GM12878 (cell line): Measurements from ENCODE around the gene PLAC9. TPM values are rescaled to one million over a fixed set of nuclear protein-coding genes. Genes with fewer than 3 reads are reported as not detected.

Experiments
- ATAC-seq: fragments of 200-7000 bp; cut with Tn5 transposase; 3 replicates; pipeline ENCODE4 v1.9.1; 2020; ENCODE audit warnings: mild to moderate bottlenecking, moderate library complexity
- BruUV-seq: library from RNA; stranded (reverse); fragments of 400-500 nt; replicated peaks from 2 replicates; lab custom pipeline; 2021; lab: Mats Ljungman, UMichigan
- CTCF ChIA-PET: fragments of 300-600 bp; sonication (Branson Sonifier 250); formaldehyde crosslinking; extraction: SDS; loops from one replicate; lab custom pipeline; 2021; ENCODE audit warnings: inconsistent platforms; lab: Yijun Ruan, JAX
- POLR2A ChIA-PET: fragments of 350-600 bp; formaldehyde crosslinking; extraction: SDS; loops from one replicate; lab custom pipeline; 2021; ENCODE audit warnings: inconsistent platforms; lab: Charles Lee
- RAD21 ChIA-PET: fragments of 300-600 bp; sonication (Branson Sonifier 250); formaldehyde crosslinking; loops from one replicate; lab custom pipeline; 2023; ENCODE audit warnings: antibody characterized with exemption; ENCODE audit not compliant: unreplicated experiment; lab: Charles Lee
- SMC1A ChIA-PET: fragments of 300-600 bp; sonication (Branson Sonifier 250); formaldehyde crosslinking; loops from one replicate; lab custom pipeline; 2023; ENCODE audit not compliant: unreplicated experiment, uncharacterized antibody; lab: Charles Lee
- DNase-seq: peaks from one replicate; pipeline ENCODE4 v3.0.0-alpha.2; 2011; ENCODE audit warnings: low read depth, low spot score
- FAIRE-seq: peaks from 3 replicates; lab custom pipeline; 2011; peaks lifted over from hg19 to GRCh38; lab: Jason Lieb, UNC
- H2AFZ ChIP-seq: 2 replicates; pipeline ENCODE4 v1.6.0; 2011; ENCODE audit warnings: low read depth, low read length, control low read depth; ENCODE audit not compliant: control insufficient read depth
- H3K27ac ChIP-seq: 2 replicates; pipeline ENCODE4 v1.5.1; 2011; ENCODE audit warnings: control low read depth; ENCODE audit not compliant: control insufficient read depth, insufficient read depth
- H3K27me3 ChIP-seq, 2 experiments: replicated peaks in 1 of 2; 2 replicates each; pipeline versions ENCODE4 v1.6.0 to v1.6.1; 2011; ENCODE audit warnings: low read length in 1 of 2; ENCODE audit not compliant: control insufficient read depth in 2 of 2, insufficient read depth in 2 of 2
- H3K36me3 ChIP-seq, 2 experiments: 2 replicates each; pipeline ENCODE4 v1.5.1; 2011; ENCODE audit warnings: low read length in 1 of 2; ENCODE audit not compliant: control insufficient read depth in 2 of 2, insufficient read depth in 2 of 2
- H3K4me1 ChIP-seq: 2 replicates; pipeline ENCODE4 v1.6.1; 2011; ENCODE audit warnings: mild to moderate bottlenecking, low read length, moderate library complexity, mixed read lengths; ENCODE audit not compliant: control insufficient read depth, insufficient read depth
- H3K4me2 ChIP-seq: 2 replicates; pipeline ENCODE4 v1.6.0; 2011; ENCODE audit warnings: control low read depth; ENCODE audit not compliant: control insufficient read depth, insufficient read depth
- H3K4me3 ChIP-seq: fragments of 200-600 bp; sonication (generic); 2 replicates; pipeline ENCODE4 v1.5.1; 2016
- H3K79me2 ChIP-seq: 2 replicates; pipeline ENCODE4 v1.6.0; 2011; ENCODE audit warnings: low read length; ENCODE audit not compliant: control insufficient read depth, insufficient read depth
- H3K9ac ChIP-seq: 2 replicates; pipeline ENCODE4 v1.8.0; 2011; ENCODE audit warnings: low read length, control low read depth, mixed read lengths; ENCODE audit not compliant: control insufficient read depth, insufficient read depth
- H3K9me3 ChIP-seq: replicated peaks from 3 replicates; pipeline ENCODE4 v1.5.1; 2011; ENCODE audit warnings: mild to moderate bottlenecking, low read length; ENCODE audit not compliant: control insufficient read depth, insufficient read depth
- H4K20me1 ChIP-seq: 2 replicates; pipeline ENCODE4 v1.6.0; 2011; ENCODE audit not compliant: control insufficient read depth, insufficient read depth
- BRCA1 ChIP-seq: IDR thresholded peaks from 2 replicates; pipeline ENCODE4 v1.6.1; 2011; ENCODE audit warnings: low read depth, low read length, improper control_type of control experiment
- NFXL1 ChIP-seq: fragments of 450-650 bp; IDR thresholded peaks from 2 replicates; pipeline ENCODE4 v1.6.1; 2017; ENCODE audit warnings: antibody characterized with exemption, mild to moderate bottlenecking, borderline replicate concordance
- NR2F1 ChIP-seq: fragments of 450-650 bp; conservative IDR thresholded peaks from 2 replicates; pipeline ENCODE4 v1.6.1; 2017; ENCODE audit warnings: mild to moderate bottlenecking
- ZNF207 ChIP-seq: fragments of 450-650 bp; IDR thresholded peaks from 2 replicates; pipeline ENCODE4 v1.6.1; 2014; ENCODE audit warnings: antibody characterized with exemption, mild to moderate bottlenecking, borderline replicate concordance
- WGBS: methylation state at CpG from one replicate; pipeline ENCODE4 v1.1.6; 2016; ENCODE audit warnings: low lambda C conversion rate; ENCODE audit not compliant: insufficient replicate concordance, insufficient coverage; ENCODE audit errors: missing lambda C conversion rate; 5-methylcytosine and 5-hydroxymethylcytosine counted together
- in situ Hi-C: fragments of 300-500 bp; cut with MboI; formaldehyde crosslinking; loops from 9 replicates; pipeline ENCODE4 v1.14.3; 2018; ENCODE audit warnings: mixed read lengths
- intact Hi-C: fragments of 100-400 bp; cut with micrococcal nuclease; formaldehyde crosslinking; loops from one replicate; pipeline ENCODE4 v1.14.2; 2022; ENCODE audit not compliant: unreplicated experiment
- polyA plus RNA-seq, 11 experiments: library from polyadenylated mRNA; depleted of rRNA in 4 of 11; unstranded in 6 of 11; stranded (reverse) in 5 of 11; fragments of >200 nt; fragmentation: Nextera tagmentation in 4 of 11; fragmentation: Illumina TruSeq in 1 of 11; extraction: Ambion mirVana in 4 of 11; extraction: Trizol in 1 of 11; gene quantifications; 1 replicate in 1 of 11; 2 replicates in 10 of 11; pipeline versions ENCODE4 v1.2.1 to v1.2.3, GENCODE V29; 2011 to 2016; ENCODE audit warnings: inconsistent platforms in 2 of 11, missing spikeins in 2 of 11, low read depth in 1 of 11
- total RNA-seq, 4 experiments: library from RNA; depleted of rRNA in 3 of 4; stranded (reverse); fragments of >200 nt in 3 of 4; fragmentation: Illumina TruSeq in 1 of 4; extraction: Trizol in 1 of 4; gene quantifications; 2 replicates each; pipeline versions ENCODE4 v1.2.1 to v1.2.3, GENCODE V29; 2013 to 2021
- TF ChIP-seq, protein P1 (sequence below): fragments of 450-650 bp; formaldehyde crosslinking; IDR thresholded peaks from 2 replicates; pipeline ENCODE4 v1.4.0; 2022; ENCODE audit warnings: mild to moderate bottlenecking, moderate library complexity
- TF ChIP-seq, protein P2 (sequence below): fragments of 150-350 bp; IDR thresholded peaks from 2 replicates; pipeline ENCODE4 v1.6.1; 2014; ENCODE audit warnings: mild to moderate bottlenecking, low read depth, low read length
- TF ChIP-seq, protein P3 (sequence below): fragments of 450-650 bp; formaldehyde crosslinking; IDR thresholded peaks from 2 replicates; pipeline ENCODE4 v1.4.0; 2020; ENCODE audit warnings: mild to moderate bottlenecking, moderate library complexity

The PLAC9 gene
- total and polyA plus RNA-seq, 10 of the 15 experiments (the other 5 are each of a cell fraction or from before 2014, with no cell fraction given), result not detected

DNA sequence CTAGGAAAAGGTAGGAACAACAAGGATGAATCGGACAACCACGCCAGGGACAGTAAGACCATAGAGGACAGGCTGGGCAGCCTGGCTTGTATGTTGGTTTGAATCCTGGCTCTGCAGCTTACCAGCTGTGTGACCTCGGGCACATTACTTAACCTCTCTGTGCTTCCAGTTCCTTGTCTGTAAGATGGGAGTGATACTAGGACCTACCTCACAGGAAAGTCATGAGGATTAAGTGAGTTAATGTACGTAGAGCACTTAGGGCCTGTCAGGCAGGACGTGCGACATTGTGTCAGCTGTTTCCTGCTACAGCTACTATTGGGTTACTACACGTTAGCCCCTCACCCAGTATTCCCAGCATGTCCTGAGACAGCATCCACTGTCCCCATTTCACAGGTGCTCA, 32.1 kb downstream of the PLAC9 start:
- intact Hi-C loops (no loop called here), in situ Hi-C loops (no loop called here)
- Histone ChIP-seq H3K9me3 (no peaks in the 10 kb centered on the region), H3K9ac (no peak overlapping the region), H3K27ac (no peak overlapping the region), H3K79me2 (no peaks in the 10 kb centered on the region), H3K36me3 (peaks cover 18 to 30% of the 10 kb centered on the region in 2 experiments), H3K27me3 (no peaks in the 10 kb centered on the region), H4K20me1 (no peaks in the 10 kb centered on the region), H3K4me2 (no peak overlapping the region), H3K4me3 (no peak overlapping the region), H2AFZ (no peak overlapping the region), H3K4me1 (no peaks in the 10 kb centered on the region)
- TF ChIP-seq, protein P1, sequence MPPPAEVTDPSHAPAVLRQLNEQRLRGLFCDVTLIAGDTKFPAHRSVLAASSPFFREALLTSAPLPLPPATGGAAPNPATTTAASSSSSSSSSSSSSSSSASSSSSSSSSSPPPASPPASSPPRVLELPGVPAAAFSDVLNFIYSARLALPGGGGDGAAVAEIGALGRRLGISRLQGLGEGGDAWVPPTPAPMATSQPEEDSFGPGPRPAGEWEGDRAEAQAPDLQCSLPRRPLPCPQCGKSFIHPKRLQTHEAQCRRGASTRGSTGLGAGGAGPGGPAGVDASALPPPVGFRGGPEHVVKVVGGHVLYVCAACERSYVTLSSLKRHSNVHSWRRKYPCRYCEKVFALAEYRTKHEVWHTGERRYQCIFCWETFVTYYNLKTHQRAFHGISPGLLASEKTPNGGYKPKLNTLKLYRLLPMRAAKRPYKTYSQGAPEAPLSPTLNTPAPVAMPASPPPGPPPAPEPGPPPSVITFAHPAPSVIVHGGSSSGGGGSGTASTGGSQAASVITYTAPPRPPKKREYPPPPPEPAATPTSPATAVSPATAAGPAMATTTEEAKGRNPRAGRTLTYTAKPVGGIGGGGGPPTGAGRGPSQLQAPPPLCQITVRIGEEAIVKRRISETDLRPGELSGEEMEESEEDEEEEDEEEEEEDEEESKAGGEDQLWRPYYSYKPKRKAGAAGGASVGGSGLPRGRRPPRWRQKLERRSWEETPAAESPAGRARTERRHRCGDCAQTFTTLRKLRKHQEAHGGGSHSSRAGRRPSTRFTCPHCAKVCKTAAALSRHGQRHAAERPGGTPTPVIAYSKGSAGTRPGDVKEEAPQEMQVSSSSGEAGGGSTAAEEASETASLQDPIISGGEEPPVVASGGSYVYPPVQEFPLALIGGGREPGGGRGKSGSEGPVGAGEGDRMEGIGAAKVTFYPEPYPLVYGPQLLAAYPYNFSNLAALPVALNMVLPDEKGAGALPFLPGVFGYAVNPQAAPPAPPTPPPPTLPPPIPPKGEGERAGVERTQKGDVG (CRISPR knock-in tag), result no peak
- TF ChIP-seq ZNF207 (no peak), NR2F1 (no peak), BRCA1 (no peak), NFXL1 (no peak)
- TF ChIP-seq, protein P2, sequence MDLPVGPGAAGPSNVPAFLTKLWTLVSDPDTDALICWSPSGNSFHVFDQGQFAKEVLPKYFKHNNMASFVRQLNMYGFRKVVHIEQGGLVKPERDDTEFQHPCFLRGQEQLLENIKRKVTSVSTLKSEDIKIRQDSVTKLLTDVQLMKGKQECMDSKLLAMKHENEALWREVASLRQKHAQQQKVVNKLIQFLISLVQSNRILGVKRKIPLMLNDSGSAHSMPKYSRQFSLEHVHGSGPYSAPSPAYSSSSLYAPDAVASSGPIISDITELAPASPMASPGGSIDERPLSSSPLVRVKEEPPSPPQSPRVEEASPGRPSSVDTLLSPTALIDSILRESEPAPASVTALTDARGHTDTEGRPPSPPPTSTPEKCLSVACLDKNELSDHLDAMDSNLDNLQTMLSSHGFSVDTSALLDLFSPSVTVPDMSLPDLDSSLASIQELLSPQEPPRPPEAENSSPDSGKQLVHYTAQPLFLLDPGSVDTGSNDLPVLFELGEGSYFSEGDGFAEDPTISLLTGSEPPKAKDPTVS, result no peak
- TF ChIP-seq, protein P3, sequence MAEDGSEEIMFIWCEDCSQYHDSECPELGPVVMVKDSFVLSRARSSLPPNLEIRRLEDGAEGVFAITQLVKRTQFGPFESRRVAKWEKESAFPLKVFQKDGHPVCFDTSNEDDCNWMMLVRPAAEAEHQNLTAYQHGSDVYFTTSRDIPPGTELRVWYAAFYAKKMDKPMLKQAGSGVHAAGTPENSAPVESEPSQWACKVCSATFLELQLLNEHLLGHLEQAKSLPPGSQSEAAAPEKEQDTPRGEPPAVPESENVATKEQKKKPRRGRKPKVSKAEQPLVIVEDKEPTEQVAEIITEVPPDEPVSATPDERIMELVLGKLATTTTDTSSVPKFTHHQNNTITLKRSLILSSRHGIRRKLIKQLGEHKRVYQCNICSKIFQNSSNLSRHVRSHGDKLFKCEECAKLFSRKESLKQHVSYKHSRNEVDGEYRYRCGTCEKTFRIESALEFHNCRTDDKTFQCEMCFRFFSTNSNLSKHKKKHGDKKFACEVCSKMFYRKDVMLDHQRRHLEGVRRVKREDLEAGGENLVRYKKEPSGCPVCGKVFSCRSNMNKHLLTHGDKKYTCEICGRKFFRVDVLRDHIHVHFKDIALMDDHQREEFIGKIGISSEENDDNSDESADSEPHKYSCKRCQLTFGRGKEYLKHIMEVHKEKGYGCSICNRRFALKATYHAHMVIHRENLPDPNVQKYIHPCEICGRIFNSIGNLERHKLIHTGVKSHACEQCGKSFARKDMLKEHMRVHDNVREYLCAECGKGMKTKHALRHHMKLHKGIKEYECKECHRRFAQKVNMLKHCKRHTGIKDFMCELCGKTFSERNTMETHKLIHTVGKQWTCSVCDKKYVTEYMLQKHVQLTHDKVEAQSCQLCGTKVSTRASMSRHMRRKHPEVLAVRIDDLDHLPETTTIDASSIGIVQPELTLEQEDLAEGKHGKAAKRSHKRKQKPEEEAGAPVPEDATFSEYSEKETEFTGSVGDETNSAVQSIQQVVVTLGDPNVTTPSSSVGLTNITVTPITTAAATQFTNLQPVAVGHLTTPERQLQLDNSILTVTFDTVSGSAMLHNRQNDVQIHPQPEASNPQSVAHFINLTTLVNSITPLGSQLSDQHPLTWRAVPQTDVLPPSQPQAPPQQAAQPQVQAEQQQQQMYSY (CRISPR knock-in tag), result no peak
- CTCF ChIA-PET, result interaction anchor here (1.4 to 7.5 kb wide), 2 partner anchors 21 to 56 kb away, joined by 8 to 41 read pairs; no protein-coding TSS in a partner anchor
- POLR2A ChIA-PET, result no interaction called here
- no peak for FAIRE-seq
- BruUV-seq, result no TSS peak
- RAD21 ChIA-PET, result interaction anchor here (2.2 kb wide), 1 partner anchor 57 kb away, joined by 7 read pairs; no protein-coding TSS in a partner anchor
- SMC1A ChIA-PET, result no interaction called here
- DNase-seq, result no peak
- WGBS, result 96% methylated on average over 7 of the region's 7 CpGs
- no peak for ATAC-seq
